IMR-90 (cell line): Measurements from ENCODE around the gene AOPEP. TPM values are rescaled to one million over a fixed set of nuclear protein-coding genes. Genes with fewer than 3 reads are reported as not detected.

Experiments used
- ATAC-seq: fragments of 200-7000 bp; cut with Tn5 transposase; 2 replicates; pipeline ENCODE4 v1.9.1; 2020; ENCODE audit warnings: low read depth, mild to moderate bottlenecking, moderate library complexity
- BruUV-seq: library from RNA; stranded (reverse); fragments of 400-500 nt; replicated peaks from 2 replicates; lab custom pipeline; 2021; lab: Mats Ljungman, UMichigan
- CTCF ChIA-PET: fragments of 300-600 bp; formaldehyde crosslinking; extraction: SDS; loops from one replicate; lab custom pipeline; 2021; ENCODE audit warnings: antibody characterized with exemption; lab: Yijun Ruan, JAX
- POLR2A ChIA-PET: fragments of 300-600 bp; sonication (Branson Sonifier 250); formaldehyde crosslinking; loops from one replicate; lab custom pipeline; 2022; ENCODE audit warnings: antibody characterized with exemption; ENCODE audit not compliant: unreplicated experiment; lab: Charles Lee
- DNase-seq: peaks from one replicate; pipeline ENCODE4 v3.0.0; 2013
- H2AFZ ChIP-seq: replicated peaks from 2 replicates; pipeline ENCODE3; 2013; ENCODE audit warnings: low read length, mild to moderate bottlenecking; ENCODE audit not compliant: poor library complexity
- H2AK5ac ChIP-seq: 2 replicates; pipeline ENCODE4 v1.6.1; 2013; ENCODE audit warnings: low read depth, low read length, inconsistent platforms
- H2AK9ac ChIP-seq: replicated peaks from 2 replicates; pipeline ENCODE3; 2013; ENCODE audit warnings: mild to moderate bottlenecking, low read depth, low read length, moderate library complexity; ENCODE audit not compliant: poor library complexity
- H2BK120ac ChIP-seq: 2 replicates; pipeline ENCODE4 v1.6.1; 2013; ENCODE audit warnings: low read depth, low read length, inconsistent platforms
- H2BK15ac ChIP-seq: 3 replicates; pipeline ENCODE4 v1.6.1; 2013; ENCODE audit warnings: low read depth, low read length, inconsistent platforms
- H2BK20ac ChIP-seq: 2 replicates; pipeline ENCODE4 v1.6.1; 2013; ENCODE audit warnings: low read depth, mild to moderate bottlenecking, inconsistent platforms, low read length, moderate library complexity
- H2BK5ac ChIP-seq: 2 replicates; pipeline ENCODE4 v1.6.1; 2013; ENCODE audit warnings: mild to moderate bottlenecking, low read depth, low read length, inconsistent platforms; ENCODE audit not compliant: poor library complexity, severe bottlenecking
- H3K14ac ChIP-seq: replicated peaks from 2 replicates; pipeline ENCODE4 v1.6.1; 2013; ENCODE audit warnings: low read depth, low read length, inconsistent platforms
- H3K18ac ChIP-seq: 2 replicates; pipeline ENCODE4 v1.6.1; 2013; ENCODE audit warnings: low read depth, low read length, control low read depth
- H3K23ac ChIP-seq: 2 replicates; pipeline ENCODE4 v1.6.1; 2013; ENCODE audit warnings: low read depth, low read length, inconsistent platforms
- H3K27ac ChIP-seq: 2 replicates; pipeline ENCODE4 v1.5.1; 2013; ENCODE audit warnings: mild to moderate bottlenecking, control low read depth, low read length; ENCODE audit not compliant: insufficient read depth
- H3K27me3 ChIP-seq: 2 replicates; pipeline ENCODE4 v1.6.1; 2013; ENCODE audit warnings: low read length; ENCODE audit not compliant: control insufficient read depth, insufficient read depth
- H3K36me3 ChIP-seq: 2 replicates; pipeline ENCODE4 v1.6.1; 2013; ENCODE audit warnings: low read length, mixed read lengths; ENCODE audit not compliant: control insufficient read depth, insufficient read depth
- H3K4ac ChIP-seq: 2 replicates; pipeline ENCODE4 v1.6.1; 2013; ENCODE audit warnings: low read depth, low read length, inconsistent platforms
- H3K4me1 ChIP-seq: 2 replicates; pipeline ENCODE4 v1.6.1; 2013; ENCODE audit warnings: low read length, mixed read lengths; ENCODE audit not compliant: control insufficient read depth, insufficient read depth
- H3K4me2 ChIP-seq: 2 replicates; pipeline ENCODE4 v1.6.1; 2013; ENCODE audit warnings: low read depth, mild to moderate bottlenecking, control low read depth, low read length, moderate library complexity
- H3K4me3 ChIP-seq: 2 replicates; pipeline ENCODE4 v1.5.1; 2013; ENCODE audit warnings: low read depth, mild to moderate bottlenecking, control low read depth, low read length, moderate library complexity; ENCODE audit not compliant: insufficient read depth
- H3K56ac ChIP-seq: 2 replicates; pipeline ENCODE4 v1.6.1; 2013; ENCODE audit warnings: low read length, inconsistent platforms; ENCODE audit not compliant: insufficient read depth; ENCODE audit errors: extremely low read depth
- H3K79me1 ChIP-seq, 2 experiments: 2 replicates each; pipeline ENCODE4 v1.6.1; 2013; ENCODE audit warnings: low read length in 2 of 2, inconsistent platforms in 1 of 2, low read depth in 1 of 2
- H3K9ac ChIP-seq: 2 replicates; pipeline ENCODE4 v1.6.1; 2013; ENCODE audit warnings: low read depth, low read length, control low read depth
- H3K9me1 ChIP-seq: 2 replicates; pipeline ENCODE4 v1.6.1; 2013; ENCODE audit warnings: low read length, inconsistent platforms; ENCODE audit not compliant: insufficient read depth
- H3K9me3 ChIP-seq: 2 replicates; pipeline ENCODE4 v1.6.1; 2013; ENCODE audit warnings: low read length; ENCODE audit not compliant: control insufficient read depth, insufficient read depth
- H4K20me1 ChIP-seq: 2 replicates; pipeline ENCODE4 v1.6.1; 2013; ENCODE audit warnings: low read length, inconsistent platforms; ENCODE audit not compliant: insufficient read depth
- H4K5ac ChIP-seq: 2 replicates; pipeline ENCODE4 v1.6.1; 2013; ENCODE audit warnings: mild to moderate bottlenecking, low read depth, low read length, control low read depth
- H4K8ac ChIP-seq, 2 experiments: 2 replicates each; pipeline ENCODE4 v1.6.1; 2013; ENCODE audit warnings: low read depth in 2 of 2, low read length in 2 of 2, control low read depth in 1 of 2, inconsistent platforms in 1 of 2
- H4K91ac ChIP-seq: 2 replicates; pipeline ENCODE4 v1.6.1; 2013; ENCODE audit warnings: low read depth, low read length, inconsistent platforms; ENCODE audit not compliant: insufficient read depth
- BHLHE40 ChIP-seq: fragments of 150-350 bp; IDR thresholded peaks from 2 replicates; pipeline ENCODE4 v1.6.1; 2016; ENCODE audit warnings: mild to moderate bottlenecking, low read depth, low read length
- CEBPB ChIP-seq: IDR thresholded peaks from 2 replicates; pipeline ENCODE4 v1.6.1; 2012; ENCODE audit warnings: low read depth, low read length, improper control_type of control experiment
- FOS ChIP-seq: fragments of 150-350 bp; IDR thresholded peaks from 2 replicates; pipeline ENCODE4 v1.6.1; 2016; ENCODE audit warnings: low read depth, low read length
- MAFK ChIP-seq: IDR thresholded peaks from 2 replicates; pipeline ENCODE4 v1.6.1; 2012; ENCODE audit warnings: low read depth, low read length, improper control_type of control experiment
- MAZ ChIP-seq: IDR thresholded peaks from 2 replicates; pipeline ENCODE4 v1.6.1; 2012; ENCODE audit warnings: low read depth, mild to moderate bottlenecking, low read length, improper control_type of control experiment, moderate library complexity, borderline replicate concordance
- MXI1 ChIP-seq: IDR thresholded peaks from 2 replicates; pipeline ENCODE4 v1.6.1; 2012; ENCODE audit warnings: low read depth, mild to moderate bottlenecking, low read length, moderate library complexity, borderline replicate concordance
- POLR2A ChIP-seq: IDR thresholded peaks from 2 replicates; pipeline ENCODE4 v1.6.1; 2012; ENCODE audit warnings: mild to moderate bottlenecking, low read depth, low read length
- RFX5 ChIP-seq: IDR thresholded peaks from 2 replicates; pipeline ENCODE4 v1.8.0; 2012; ENCODE audit warnings: low read depth, mild to moderate bottlenecking, low read length, moderate library complexity
- SMC3 ChIP-seq: fragments of 150-350 bp; IDR thresholded peaks from 2 replicates; pipeline ENCODE4 v1.6.1; 2016; ENCODE audit warnings: low read depth, mild to moderate bottlenecking, antibody characterized with exemption, low read length, moderate library complexity
- USF2 ChIP-seq: fragments of 150-350 bp; IDR thresholded peaks from 2 replicates; pipeline ENCODE4 v1.6.1; 2017; ENCODE audit warnings: mild to moderate bottlenecking, antibody characterized with exemption, low read length, low read depth
- WGBS, 2 experiments: methylation state at CpG; one replicate each; pipeline versions ENCODE4 v1.1.5 to v1.1.7; 2013; ENCODE audit warnings: missing lambda C conversion rate in 2 of 2; ENCODE audit not compliant: insufficient read length in 1 of 2; ENCODE audit errors: extremely low coverage in 2 of 2; 5-methylcytosine and 5-hydroxymethylcytosine counted together
- dilution Hi-C: fragments of 300-500 bp; cut with HindIII; formaldehyde crosslinking; loops from one replicate; pipeline ENCODE4 v1.14.3; 2018; ENCODE audit warnings: low sequenced_read_pairs; ENCODE audit not compliant: unreplicated experiment
- in situ Hi-C: fragments of 300-500 bp; cut with MboI; formaldehyde crosslinking; loops from 3 replicates; pipeline ENCODE4 v1.14.3; 2019; ENCODE audit warnings: low sequenced_read_pairs, inconsistent platforms, mixed read lengths
- intact Hi-C: fragments of 100-400 bp; cut with micrococcal nuclease; formaldehyde crosslinking; loops from 2 replicates; pipeline ENCODE4 v1.10.0; 2022
- polyA plus RNA-seq, 3 experiments: library from polyadenylated mRNA; depleted of rRNA; stranded (reverse); fragments of >200 nt; gene quantifications; 2 replicates each; pipeline ENCODE4 v1.2.3, GENCODE V29; 2012; ENCODE audit warnings: low replicate concordance in 1 of 3
- total RNA-seq: library from RNA; depleted of rRNA; stranded (reverse); fragments of >200 nt; gene quantifications from 2 replicates; pipeline ENCODE4 v1.2.3, GENCODE V29; 2012
- TF ChIP-seq, protein P1 (sequence below): conservative IDR thresholded peaks from 2 replicates; pipeline ENCODE4 v1.5.1; 2012; ENCODE audit warnings: mild to moderate bottlenecking, low read depth, low read length, improper control_type of control experiment
- TF ChIP-seq, protein P2 (sequence below): fragments of 150-350 bp; IDR thresholded peaks from 2 replicates; pipeline ENCODE4 v1.6.1; 2016; ENCODE audit warnings: low read depth, mild to moderate bottlenecking, low read length, moderate library complexity, borderline replicate concordance

Gene AOPEP
- total and polyA plus RNA-seq, 2 of the 4 experiments (the other 2 are of a cell fraction): 34.9 to 38.7 TPM

DNA sequence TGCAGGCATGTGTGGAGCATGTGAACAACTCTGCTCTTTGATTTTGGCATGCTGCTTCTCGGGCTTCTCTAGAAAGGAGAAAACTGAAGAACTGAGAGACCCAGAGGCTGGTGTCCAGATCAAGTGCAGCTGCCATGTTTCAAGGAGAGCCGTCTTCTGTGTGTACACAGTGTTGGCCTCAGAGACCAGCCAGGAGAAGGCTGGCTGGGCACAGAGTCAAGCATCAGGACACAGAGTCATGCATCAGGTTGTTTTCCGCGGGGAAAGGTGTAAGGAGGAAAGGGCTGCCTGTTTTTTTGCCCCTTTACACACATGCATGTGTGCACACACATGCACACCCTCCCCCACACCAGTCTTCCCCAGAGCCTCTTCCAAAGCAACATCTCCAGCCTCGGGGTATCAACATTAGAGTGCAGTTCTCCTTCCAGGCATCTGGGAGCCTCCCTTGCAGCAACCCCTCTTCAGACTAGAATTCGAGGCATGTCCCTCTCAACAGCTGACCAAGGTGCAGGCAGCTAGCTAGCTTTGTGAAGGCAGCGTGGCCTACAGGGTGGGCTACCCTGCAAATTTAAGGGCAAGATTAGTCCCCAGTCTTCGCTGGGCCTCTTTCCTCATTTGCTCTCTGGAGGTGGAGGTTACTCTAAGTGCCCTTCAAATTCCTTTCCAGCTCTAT is 180.9 kb downstream of the AOPEP start:
- Histone ChIP-seq H2BK15ac (peak overlapping the region; percentile 40; the same call in 1 of the 3 replicates), H4K5ac (peak overlapping the region; percentile 65), H3K9ac (no peak overlapping the region), H3K79me1 (peaks cover 0 to 25% of the 10 kb centered on the region in 2 experiments; a peak in 2 of 4 replicates), H3K27me3 (no peaks in the 10 kb centered on the region), H3K56ac (no peak overlapping the region), H2AK5ac (peak overlapping the region; percentile 47; the same call in 1 of the 2 replicates), H3K36me3 (no peaks in the 10 kb centered on the region), H3K9me1 (peaks cover 14% of the 10 kb centered on the region), H3K4ac (peak overlapping the region; percentile 81), H2BK20ac (peak overlapping the region; percentile 28; the same call in 1 of the 2 replicates), H2BK120ac (peak overlapping the region; percentile 68), H3K14ac (peak overlapping the region; percentile 67; the same call in 1 of the 2 replicates), H3K4me3 (no peak overlapping the region), H3K23ac (peak overlapping the region; percentile 31; the same call in 1 of the 2 replicates), H4K20me1 (no peaks in the 10 kb centered on the region), H2AFZ (peak overlapping the region; percentile 47), H4K8ac (peak overlapping the region; percentile 23 to 33; a peak in 2 of 4 replicates), H3K18ac (peak overlapping the region; percentile 34), H2BK5ac (no peak overlapping the region), H2AK9ac (no peak overlapping the region), H3K27ac (no peak overlapping the region), H4K91ac (peak overlapping the region; percentile 58), H3K4me2 (no peak overlapping the region), H3K4me1 (peaks cover 16% of the 10 kb centered on the region), H3K9me3 (no peaks in the 10 kb centered on the region)
- WGBS, 2 experiments: 100% methylated on average over 1 of the region's 8 CpGs; no CpG with 5 or more reads in 1 of the 2 experiments
- dilution Hi-C loops: no loop called here
- TF ChIP-seq SMC3 (no peak), FOS (no peak), MXI1 (no peak), POLR2A (no peak), MAFK (no peak), USF2 (no peak), CEBPB (no peak), MAZ (no peak), RFX5 (no peak), BHLHE40 (no peak)
- TF ChIP-seq, protein P1, sequence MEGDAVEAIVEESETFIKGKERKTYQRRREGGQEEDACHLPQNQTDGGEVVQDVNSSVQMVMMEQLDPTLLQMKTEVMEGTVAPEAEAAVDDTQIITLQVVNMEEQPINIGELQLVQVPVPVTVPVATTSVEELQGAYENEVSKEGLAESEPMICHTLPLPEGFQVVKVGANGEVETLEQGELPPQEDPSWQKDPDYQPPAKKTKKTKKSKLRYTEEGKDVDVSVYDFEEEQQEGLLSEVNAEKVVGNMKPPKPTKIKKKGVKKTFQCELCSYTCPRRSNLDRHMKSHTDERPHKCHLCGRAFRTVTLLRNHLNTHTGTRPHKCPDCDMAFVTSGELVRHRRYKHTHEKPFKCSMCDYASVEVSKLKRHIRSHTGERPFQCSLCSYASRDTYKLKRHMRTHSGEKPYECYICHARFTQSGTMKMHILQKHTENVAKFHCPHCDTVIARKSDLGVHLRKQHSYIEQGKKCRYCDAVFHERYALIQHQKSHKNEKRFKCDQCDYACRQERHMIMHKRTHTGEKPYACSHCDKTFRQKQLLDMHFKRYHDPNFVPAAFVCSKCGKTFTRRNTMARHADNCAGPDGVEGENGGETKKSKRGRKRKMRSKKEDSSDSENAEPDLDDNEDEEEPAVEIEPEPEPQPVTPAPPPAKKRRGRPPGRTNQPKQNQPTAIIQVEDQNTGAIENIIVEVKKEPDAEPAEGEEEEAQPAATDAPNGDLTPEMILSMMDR: no peak
- TF ChIP-seq, protein P2, sequence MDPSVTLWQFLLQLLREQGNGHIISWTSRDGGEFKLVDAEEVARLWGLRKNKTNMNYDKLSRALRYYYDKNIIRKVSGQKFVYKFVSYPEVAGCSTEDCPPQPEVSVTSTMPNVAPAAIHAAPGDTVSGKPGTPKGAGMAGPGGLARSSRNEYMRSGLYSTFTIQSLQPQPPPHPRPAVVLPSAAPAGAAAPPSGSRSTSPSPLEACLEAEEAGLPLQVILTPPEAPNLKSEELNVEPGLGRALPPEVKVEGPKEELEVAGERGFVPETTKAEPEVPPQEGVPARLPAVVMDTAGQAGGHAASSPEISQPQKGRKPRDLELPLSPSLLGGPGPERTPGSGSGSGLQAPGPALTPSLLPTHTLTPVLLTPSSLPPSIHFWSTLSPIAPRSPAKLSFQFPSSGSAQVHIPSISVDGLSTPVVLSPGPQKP: no peak
- ATAC-seq (no peak), DNase-seq (no peak)
- POLR2A ChIA-PET: no interaction called here
- in situ Hi-C loops: no loop called here
- intact Hi-C loops: no loop called here
- BruUV-seq: no TSS peak
- CTCF ChIA-PET: no interaction called here
